ENCODE data around the gene NUP98.

- TF ChIP-seq CTCF (conservative IDR thresholded peaks at IDR 0.05; ENCODE audit: low read depth, low read length), result no peak
- no peak for TF ChIP-seq EZH2 (IDR thresholded peaks at IDR 0.05; ENCODE audit: borderline replicate concordance, low read depth, low read length, poor library complexity, severe bottlenecking)
Measured at GRCh38 chr11:3736816-3737215, 60.5 kb downstream of the NUP98 start.

All from A673 (cell line).